Stimulated activated CD8-positive, alpha-beta memory T cell treated with anti-CD3 and anti-CD28 coated beads, Interleukin-7, amount 100 ng/mL, for 48 hours (primary cell): ENCODE measurements around the gene FAN1.

Experiments
- DNase-seq, 2 donors: peaks; one replicate each; pipeline ENCODE4 v3.0.0-alpha.2; 2020; ENCODE audit warnings: low read depth in 1 of 2; ENCODE audit errors: extremely low read depth in 1 of 2

FAN1 gene

GRCh38 chr15:30954674-30955073 is 51.0 kb downstream of the FAN1 start:
- no peak for DNase-seq

GRCh38 chr15:30956216-30957124 is 52.8 kb downstream of the FAN1 start:
- DNase-seq = no peak

- no peak for DNase-seq
Measured at GRCh38 chr15:30958219-30958618, 54.5 kb downstream of the FAN1 start.

- DNase-seq = no peak
Measured at GRCh38 chr15:30962079-30962478, 58.4 kb downstream of the FAN1 start.

- no peak for DNase-seq
Measured at GRCh38 chr15:30962659-30963058, 58.9 kb downstream of the FAN1 start.

- no peak for DNase-seq
Measured at GRCh38 chr15:30963681-30964080, 60.0 kb downstream of the FAN1 start.

- DNase-seq = no peak
Measured at GRCh38 chr15:30969724-30970123, 66.0 kb downstream of the FAN1 start.

- DNase-seq = no peak
Measured at GRCh38 chr15:30973379-30973778, 69.7 kb downstream of the FAN1 start.

GRCh38 chr15:30974112-30974511 is 70.4 kb downstream of the FAN1 start:
- DNase-seq = no peak

- DNase-seq = no peak
Measured at GRCh38 chr15:30978328-30978727, 74.6 kb downstream of the FAN1 start.

GRCh38 chr15:30979457-30979856 is 75.7 kb downstream of the FAN1 start:
- DNase-seq = no peak

- DNase-seq = no peak
Measured at GRCh38 chr15:30984118-30984517, 80.4 kb downstream of the FAN1 start.

- no peak for DNase-seq
Measured at GRCh38 chr15:30984542-30984941, 80.8 kb downstream of the FAN1 start.

- no peak for DNase-seq
Measured at GRCh38 chr15:30985081-30985531, 81.4 kb downstream of the FAN1 start.

- no peak for DNase-seq
Measured at GRCh38 chr15:30990036-30990435, 86.3 kb downstream of the FAN1 start.

- DNase-seq = no peak
Measured at GRCh38 chr15:30990446-30991254, 86.9 kb downstream of the FAN1 start.

- DNase-seq = peak; percentile 39 to 64
Measured at GRCh38 chr15:30991255-30992235, 87.8 kb downstream of the FAN1 start, which contains the start of gene MTMR10. Gene MTMR10, minus strand, starts transcription at chr15:30991628. Its CDS starts 122 bp downstream, at chr15:30991506.

GRCh38 chr15:30992249-30992864 is 88.6 kb downstream of the FAN1 start:
- DNase-seq = no peak
